HCT116 (cell line): Measurements from ENCODE around the gene HNRNPCL1. TPM values are rescaled to one million over a fixed set of nuclear protein-coding genes. Genes with fewer than 3 reads are reported as not detected.
"Not testable (repeated sequence)": the region's sequence is repeated elsewhere in the genome, so short reads cannot be mapped to it uniquely, and the experiment has no call there.

ENCODE experiments used
- ATAC-seq: fragments of 200-7000 bp; cut with Tn5 transposase; 2 replicates; pipeline ENCODE4 v1.9.1; 2020; ENCODE audit warnings: mild to moderate bottlenecking, moderate library complexity
- BruUV-seq: library from RNA; stranded (reverse); fragments of 400-500 nt; replicated peaks from 2 replicates; lab custom pipeline; 2021; lab: Mats Ljungman, UMichigan
- CTCF ChIA-PET: fragments of 300-600 bp; sonication (Branson Sonifier 250); formaldehyde crosslinking; loops from one replicate; lab custom pipeline; 2021; ENCODE audit warnings: antibody characterized with exemption; lab: Charles Lee
- POLR2A ChIA-PET: fragments of 300-600, 350-600 bp; sonication (Branson Sonifier 250); formaldehyde crosslinking; loops from one replicate; lab custom pipeline; 2021; ENCODE audit warnings: antibody characterized with exemption; lab: Charles Lee
- RAD21 ChIA-PET, 2 experiments: fragments of 300-600 bp; sonication (Branson Sonifier 250); formaldehyde crosslinking; loops; one replicate each; lab custom pipeline; 2023; ENCODE audit warnings: low total read pairs in 2 of 2; ENCODE audit not compliant: uncharacterized antibody in 2 of 2, unreplicated experiment in 2 of 2, low non-redundant PET in 1 of 2; lab: Charles Lee
- DNase-seq: peaks from one replicate; pipeline ENCODE4 v3.0.0-alpha.2; 2010; ENCODE audit warnings: low read depth, low spot score
- H2AFZ ChIP-seq: fragments of 200-600 bp; shearing (Covaris generic), sonication (generic); 2 replicates; pipeline ENCODE4 v1.6.1; 2017; ENCODE audit warnings: low read depth, mixed run types, mixed read lengths, antibody characterized with exemption, low read length; ENCODE audit not compliant: poor library complexity, severe bottlenecking
- H3K27ac ChIP-seq: 2 replicates; pipeline ENCODE4 v1.5.1; 2012; ENCODE audit warnings: low read depth, low read length
- H3K27me3 ChIP-seq: fragments of 200-600 bp; sonication (generic); 2 replicates; pipeline ENCODE4 v1.6.1; 2016; ENCODE audit warnings: mixed run types, low read length, mixed read lengths; ENCODE audit not compliant: insufficient read depth
- H3K36me3 ChIP-seq, 2 experiments: fragments of 200-500 bp in 1 of 2; fragments of 200-600 bp in 1 of 2; sonication (Bioruptor generic) in 1 of 2; sonication (generic) in 1 of 2; 2 replicates each; pipeline versions ENCODE4 v1.5.1 to v1.6.1; 2014 to 2016; ENCODE audit warnings: low read length in 2 of 2, inconsistent platforms in 1 of 2, mixed read lengths in 1 of 2, mixed run types in 1 of 2; ENCODE audit not compliant: insufficient read depth in 2 of 2, control insufficient read depth in 1 of 2
- H3K4me1 ChIP-seq, 2 experiments: fragments of 200-600 bp in 1 of 2; sonication (generic) in 1 of 2; 2 replicates each; pipeline versions ENCODE4 v1.5.1 to v1.6.1; 2012 to 2017; ENCODE audit warnings: low read length in 2 of 2, inconsistent platforms in 1 of 2, mild to moderate bottlenecking in 1 of 2, mixed read lengths in 1 of 2, mixed run types in 1 of 2, moderate library complexity in 1 of 2; ENCODE audit not compliant: insufficient read depth in 2 of 2, control insufficient read depth in 1 of 2
- H3K4me2 ChIP-seq: fragments of 200-600 bp; sonication (generic); 2 replicates; pipeline ENCODE4 v1.6.1; 2017; ENCODE audit warnings: mixed run types, low read length, mixed read lengths
- H3K4me3 ChIP-seq, 2 experiments: fragments of 200-600 bp in 1 of 2; sonication (generic) in 1 of 2; replicated peaks in 1 of 2; 2 replicates each; pipeline ENCODE4 v1.5.1; 2011 to 2016; ENCODE audit warnings: low read length in 2 of 2, control low read depth in 1 of 2, low read depth in 1 of 2, mild to moderate bottlenecking in 1 of 2, mixed read lengths in 1 of 2, mixed run types in 1 of 2
- H3K79me2 ChIP-seq: fragments of 200-600 bp; sonication (generic); 2 replicates; pipeline ENCODE4 v1.6.1; 2017; ENCODE audit warnings: mild to moderate bottlenecking, mixed run types, low read length, moderate library complexity, mixed read lengths; ENCODE audit not compliant: insufficient read depth
- H3K9ac ChIP-seq: fragments of 200-600 bp; sonication (generic); 2 replicates; pipeline ENCODE4 v1.6.1; 2016; ENCODE audit warnings: low read length, mixed read lengths
- H3K9me2 ChIP-seq: fragments of 200-600 bp; sonication (generic), shearing (Covaris generic); 2 replicates; pipeline ENCODE4 v1.6.1; 2017; ENCODE audit warnings: mixed run types, mild to moderate bottlenecking, moderate library complexity; ENCODE audit not compliant: insufficient read depth
- H3K9me3 ChIP-seq, 2 experiments: fragments of 200-500 bp in 1 of 2; fragments of 200-600 bp in 1 of 2; sonication (Bioruptor generic) in 1 of 2; sonication (generic) in 1 of 2; 2 replicates each; pipeline ENCODE4 v1.6.1; 2014 to 2017; ENCODE audit warnings: low read length in 2 of 2, mixed read lengths in 2 of 2, inconsistent platforms in 1 of 2, low read depth in 1 of 2, mild to moderate bottlenecking in 1 of 2, mixed run types in 1 of 2, moderate library complexity in 1 of 2; ENCODE audit not compliant: control insufficient read depth in 1 of 2, insufficient read depth in 1 of 2
- H4K20me1 ChIP-seq: fragments of 200-600 bp; sonication (generic), shearing (Covaris generic); 2 replicates; pipeline ENCODE4 v1.6.1; 2017; ENCODE audit warnings: mixed run types, mild to moderate bottlenecking, moderate library complexity; ENCODE audit not compliant: insufficient read depth
- intact Hi-C: fragments of 100-400 bp; cut with micrococcal nuclease; formaldehyde crosslinking; loops from 2 replicates; pipeline ENCODE4 v1.10.0; 2022
- total RNA-seq: library from RNA; stranded (reverse); gene quantifications from one replicate; pipeline ENCODE4 v1.2.1, GENCODE V29; 2021; ENCODE audit not compliant: unreplicated experiment

Gene HNRNPCL1
- total RNA-seq, 1 experiment from 2014 or later = not detected

DNA sequence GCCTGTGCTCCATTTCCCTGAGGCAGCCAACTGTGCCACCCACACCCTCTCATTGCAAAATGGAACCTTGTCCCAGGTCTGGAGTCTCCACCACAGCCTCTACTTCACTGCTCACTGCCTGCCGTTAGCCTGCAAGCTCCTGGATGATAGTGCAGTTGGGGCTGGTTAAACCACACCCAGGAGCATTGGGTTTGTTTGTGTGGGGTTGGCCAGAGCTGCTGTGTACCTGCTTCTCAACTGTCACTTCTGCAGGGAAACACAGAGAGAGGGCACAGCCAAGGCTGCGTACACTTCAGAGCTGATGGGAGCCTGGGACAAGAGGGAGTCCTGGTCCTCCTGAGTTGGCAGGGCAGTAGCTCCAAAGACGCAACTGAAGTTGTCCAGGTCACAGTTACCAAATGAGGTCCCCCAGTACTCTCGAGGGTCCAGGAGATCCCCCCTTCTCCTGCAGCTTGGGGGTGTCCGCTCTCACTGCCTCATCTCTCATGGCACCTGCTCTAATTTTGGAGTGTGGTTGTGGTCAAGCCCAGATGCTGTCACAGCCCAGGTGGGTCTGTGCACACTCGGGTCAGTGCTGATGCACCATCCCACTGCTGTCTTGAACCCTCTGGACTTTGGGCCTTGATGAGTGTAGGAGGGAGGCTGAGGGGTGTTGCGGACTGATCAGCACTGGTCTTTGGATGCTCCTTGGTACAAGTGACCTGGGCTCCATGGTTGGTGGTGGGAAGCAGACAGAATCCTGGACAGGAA, 14.8 kb upstream of the HNRNPCL1 start:
- H3K9me3 ChIP-seq, intact Hi-C loops, H3K79me2 ChIP-seq, H3K27ac ChIP-seq, RAD21 ChIA-PET, H3K36me3 ChIP-seq, CTCF ChIA-PET, H3K4me3 ChIP-seq, H3K4me1 ChIP-seq, H4K20me1 ChIP-seq, BruUV-seq, H2AFZ ChIP-seq, H3K4me2 ChIP-seq, H3K27me3 ChIP-seq, POLR2A ChIA-PET, H3K9me2 ChIP-seq, H3K9ac ChIP-seq, DNase-seq, ATAC-seq: not testable (repeated sequence)

DNA sequence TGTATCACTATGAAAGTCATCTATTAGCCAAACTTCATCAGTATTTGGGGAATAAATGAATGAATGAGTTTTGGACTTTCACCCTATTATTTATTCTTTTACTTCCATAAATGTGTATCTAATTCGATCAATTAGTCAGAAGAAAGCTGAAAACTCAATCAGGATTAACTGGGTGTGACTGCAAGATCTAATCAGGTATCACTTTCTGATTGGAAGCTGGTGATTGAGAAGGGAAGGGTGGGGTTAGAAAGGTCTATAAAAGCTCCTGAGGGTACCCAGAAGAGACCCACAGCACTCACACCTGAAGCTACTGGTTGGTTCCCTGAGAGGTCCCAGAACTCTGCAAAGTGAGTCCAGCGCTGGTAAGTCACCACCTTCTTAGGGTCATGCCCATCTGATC, 8.3 kb upstream of the HNRNPCL1 start, which contains the start of gene PRAMEF2:
TSS of gene PRAMEF2 (plus strand) at position 301 of the 400 bp plus-strand sequence. CDS start 1,924 bp downstream, outside the sequence.
- CTCF ChIA-PET, BruUV-seq, H3K9me2 ChIP-seq, H3K27ac ChIP-seq, POLR2A ChIA-PET, H4K20me1 ChIP-seq, H3K9ac ChIP-seq, H3K79me2 ChIP-seq, H3K9me3 ChIP-seq, intact Hi-C loops, H2AFZ ChIP-seq, DNase-seq, ATAC-seq, RAD21 ChIA-PET, H3K4me3 ChIP-seq, H3K4me2 ChIP-seq, H3K36me3 ChIP-seq, H3K27me3 ChIP-seq: not testable (repeated sequence)
- peaks cover 2 to 11% of the 10 kb centered on the region in 2 experiments; a peak in 3 of 4 replicates for H3K4me1 ChIP-seq
